Measurements from ENCODE around the gene FOXF1.

FOXF1 gene

GRCh38 chr16:86527366-86527765 lies 17.0 kb downstream of the FOXF1 start:
- no peak for DNase-seq (ENCODE audit: extremely low spot score)
- TF ChIP-seq L3MBTL2 (conservative IDR thresholded peaks at IDR 0.05) (no peak), FOXA1 (IDR thresholded peaks at IDR 0.05) (no peak), ZNF384 (IDR thresholded peaks at IDR 0.05) (no peak), TARDBP (IDR thresholded peaks at IDR 0.05) (no peak), SP1 (IDR thresholded peaks at IDR 0.05) (no peak), HDGF (IDR thresholded peaks at IDR 0.05; ENCODE audit: borderline replicate concordance) (no peak), SUZ12 (IDR thresholded peaks at IDR 0.05) (no peak), FOXK2 (IDR thresholded peaks at IDR 0.05) (no peak), FOXM1 (IDR thresholded peaks at IDR 0.05; ENCODE audit: borderline replicate concordance) (no peak), ARNT (IDR thresholded peaks at IDR 0.05) (no peak), CTBP1 (IDR thresholded peaks at IDR 0.05; ENCODE audit: borderline replicate concordance) (no peak), LEF1 (IDR thresholded peaks at IDR 0.05; ENCODE audit: borderline replicate concordance) (no peak)
- TF ChIP-seq, protein P1, sequence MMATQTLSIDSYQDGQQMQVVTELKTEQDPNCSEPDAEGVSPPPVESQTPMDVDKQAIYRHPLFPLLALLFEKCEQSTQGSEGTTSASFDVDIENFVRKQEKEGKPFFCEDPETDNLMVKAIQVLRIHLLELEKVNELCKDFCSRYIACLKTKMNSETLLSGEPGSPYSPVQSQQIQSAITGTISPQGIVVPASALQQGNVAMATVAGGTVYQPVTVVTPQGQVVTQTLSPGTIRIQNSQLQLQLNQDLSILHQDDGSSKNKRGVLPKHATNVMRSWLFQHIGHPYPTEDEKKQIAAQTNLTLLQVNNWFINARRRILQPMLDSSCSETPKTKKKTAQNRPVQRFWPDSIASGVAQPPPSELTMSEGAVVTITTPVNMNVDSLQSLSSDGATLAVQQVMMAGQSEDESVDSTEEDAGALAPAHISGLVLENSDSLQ (IDR thresholded peaks at IDR 0.05) = no peak
- CTCF ChIA-PET = no interaction called here
- POLR2A ChIA-PET = no interaction called here

- TF ChIP-seq BHLHE40 (IDR thresholded peaks at IDR 0.05; ENCODE audit: borderline replicate concordance) = no peak
- TF ChIP-seq SP1 (IDR thresholded peaks at IDR 0.05) = no peak
- TF ChIP-seq ELF4 (IDR thresholded peaks at IDR 0.05) = no peak
- TF ChIP-seq FOXA1 (IDR thresholded peaks at IDR 0.05) = no peak
- TF ChIP-seq, protein P1 (IDR thresholded peaks at IDR 0.05) = no peak
- TF ChIP-seq ZNF384 (IDR thresholded peaks at IDR 0.05) = no peak
- no peak for TF ChIP-seq LEF1 (IDR thresholded peaks at IDR 0.05; ENCODE audit: borderline replicate concordance)
- no peak for TF ChIP-seq NFRKB (IDR thresholded peaks at IDR 0.05)
- TF ChIP-seq TARDBP (IDR thresholded peaks at IDR 0.05) = no peak
- TF ChIP-seq FOXM1 (IDR thresholded peaks at IDR 0.05; ENCODE audit: borderline replicate concordance) = no peak
- TF ChIP-seq ARNT (IDR thresholded peaks at IDR 0.05) = no peak
- no peak for TF ChIP-seq SUZ12 (IDR thresholded peaks at IDR 0.05)
- TF ChIP-seq CTBP1 (IDR thresholded peaks at IDR 0.05; ENCODE audit: borderline replicate concordance) = no peak
- no peak for TF ChIP-seq L3MBTL2 (conservative IDR thresholded peaks at IDR 0.05)
- no peak for TF ChIP-seq HDGF (IDR thresholded peaks at IDR 0.05; ENCODE audit: borderline replicate concordance)
- TF ChIP-seq FOXK2 (IDR thresholded peaks at IDR 0.05) = no peak
- POLR2A ChIA-PET = no interaction called here
- DNase-seq (ENCODE audit: extremely low spot score) = no peak
- CTCF ChIA-PET = interaction anchor here (0.7 kb wide), 1 partner anchor 489 kb away, joined by 3 read pairs; no protein-coding TSS in a partner anchor
Observed at GRCh38 chr16:86528061-86528929, 18.0 kb downstream of the FOXF1 start.

GRCh38 chr16:86529160-86529559 lies 18.8 kb downstream of the FOXF1 start:
- CTCF ChIA-PET = no interaction called here
- no peak for DNase-seq (ENCODE audit: extremely low spot score)
- POLR2A ChIA-PET = no interaction called here

GRCh38 chr16:86530251-86531190 lies 20.2 kb downstream of the FOXF1 start:
- DNase-seq (ENCODE audit: extremely low spot score) = no peak
- POLR2A ChIA-PET = no interaction called here
- CTCF ChIA-PET = no interaction called here
- no peak for TF ChIP-seq HDGF (IDR thresholded peaks at IDR 0.05; ENCODE audit: borderline replicate concordance)
- TF ChIP-seq FOXM1 (IDR thresholded peaks at IDR 0.05; ENCODE audit: borderline replicate concordance) = no peak
- TF ChIP-seq ARNT (IDR thresholded peaks at IDR 0.05) = no peak
- TF ChIP-seq BHLHE40 (IDR thresholded peaks at IDR 0.05; ENCODE audit: borderline replicate concordance) = no peak
- TF ChIP-seq, protein P1 (IDR thresholded peaks at IDR 0.05) = no peak
- TF ChIP-seq ELF4 (IDR thresholded peaks at IDR 0.05) = no peak
- no peak for TF ChIP-seq TARDBP (IDR thresholded peaks at IDR 0.05)
- TF ChIP-seq FOXK2 (IDR thresholded peaks at IDR 0.05) = no peak
- no peak for TF ChIP-seq FOXA1 (IDR thresholded peaks at IDR 0.05)
- TF ChIP-seq SP1 (IDR thresholded peaks at IDR 0.05) = no peak
- TF ChIP-seq CTBP1 (IDR thresholded peaks at IDR 0.05; ENCODE audit: borderline replicate concordance) = no peak
- TF ChIP-seq NFRKB (IDR thresholded peaks at IDR 0.05) = no peak
- no peak for TF ChIP-seq SUZ12 (IDR thresholded peaks at IDR 0.05)
- no peak for TF ChIP-seq ZNF384 (IDR thresholded peaks at IDR 0.05)
- TF ChIP-seq LEF1 (IDR thresholded peaks at IDR 0.05; ENCODE audit: borderline replicate concordance) = no peak
- TF ChIP-seq L3MBTL2 (conservative IDR thresholded peaks at IDR 0.05) = no peak

More at GRCh38 chr16:86529160-86529559, 18.8 kb downstream of the FOXF1 start:
- TF ChIP-seq SUZ12 (IDR thresholded peaks at IDR 0.05) = no peak
- no peak for TF ChIP-seq HDGF (IDR thresholded peaks at IDR 0.05; ENCODE audit: borderline replicate concordance)
- TF ChIP-seq SP1 (IDR thresholded peaks at IDR 0.05) = no peak
- TF ChIP-seq FOXK2 (IDR thresholded peaks at IDR 0.05) = no peak
- TF ChIP-seq ZNF384 (IDR thresholded peaks at IDR 0.05) = no peak
- TF ChIP-seq, protein P1 (IDR thresholded peaks at IDR 0.05) = no peak
- TF ChIP-seq ARNT (IDR thresholded peaks at IDR 0.05) = no peak
- no peak for TF ChIP-seq ELF4 (IDR thresholded peaks at IDR 0.05)

All from HEK293T (cell line).